ENCODE results near the gene MRTFB.
"Not testable (repeated sequence)": the region's sequence is repeated elsewhere in the genome, so short reads cannot be mapped to it uniquely, and the experiment has no call there.

MRTFB gene

GRCh38 chr16:14151256-14152030, 80.3 kb downstream of the MRTFB start:
- ATAC-seq (no peak), DNase-seq (no peak)
- no peak overlapping the region for H3K27ac Mint-ChIP-seq
- no peaks in the 10 kb centered on the region for H3K4me1 Mint-ChIP-seq
- no peaks in the 10 kb centered on the region for H3K27me3 Mint-ChIP-seq
- H3K36me3 Mint-ChIP-seq (ENCODE audit: low read depth): peaks cover 1% of the 10 kb centered on the region
- H3K9me3 Mint-ChIP-seq: no peaks in the 10 kb centered on the region
- no peak overlapping the region for H3K4me3 Mint-ChIP-seq

- DNase-seq (no peak), ATAC-seq (no peak)
- H3K4me1 Mint-ChIP-seq: no peaks in the 10 kb centered on the region
- H3K9me3 Mint-ChIP-seq: no peaks in the 10 kb centered on the region
- no peak overlapping the region for H3K27ac Mint-ChIP-seq
- no peaks in the 10 kb centered on the region for H3K36me3 Mint-ChIP-seq (ENCODE audit: low read depth)
- H3K27me3 Mint-ChIP-seq: no peaks in the 10 kb centered on the region
- no peak overlapping the region for H3K4me3 Mint-ChIP-seq
Observed at GRCh38 chr16:14155572-14156190, 84.6 kb downstream of the MRTFB start.

GRCh38 chr16:14164916-14165662, 94.0 kb downstream of the MRTFB start:
- Mint-ChIP-seq H3K27me3 (no peaks in the 10 kb centered on the region), H3K27ac (peak overlapping the region; percentile 10), H3K9me3 (no peaks in the 10 kb centered on the region), H3K36me3 (ENCODE audit: low read depth) (no peaks in the 10 kb centered on the region), H3K4me1 (peaks cover 26% of the 10 kb centered on the region), H3K4me3 (no peak overlapping the region)
- ATAC-seq (peak; percentile 24), DNase-seq (no peak)

- Mint-ChIP-seq H3K4me1 (peaks cover 26% of the 10 kb centered on the region), H3K27ac (no peak overlapping the region), H3K4me3 (no peak overlapping the region), H3K27me3 (no peaks in the 10 kb centered on the region), H3K9me3 (peaks cover 15% of the 10 kb centered on the region), H3K36me3 (ENCODE audit: low read depth) (peaks cover 9% of the 10 kb centered on the region)
- ATAC-seq (peak; percentile 15), DNase-seq (no peak)
Observed at GRCh38 chr16:14168146-14168545, 97.0 kb downstream of the MRTFB start.

GRCh38 chr16:14172200-14172809, 101.2 kb downstream of the MRTFB start:
- Mint-ChIP-seq H3K4me3 (no peak overlapping the region), H3K27me3 (no peaks in the 10 kb centered on the region), H3K27ac (no peak overlapping the region), H3K4me1 (peaks cover 9% of the 10 kb centered on the region), H3K36me3 (ENCODE audit: low read depth) (peaks cover 11% of the 10 kb centered on the region), H3K9me3 (peaks cover 20% of the 10 kb centered on the region)
- ATAC-seq (no peak), DNase-seq (no peak)

GRCh38 chr16:14175086-14175485, 104.0 kb downstream of the MRTFB start:
- Mint-ChIP-seq H3K4me3 (no peak overlapping the region), H3K4me1 (peaks cover 1% of the 10 kb centered on the region), H3K9me3 (peaks cover 20% of the 10 kb centered on the region), H3K27me3 (no peaks in the 10 kb centered on the region), H3K27ac (no peak overlapping the region), H3K36me3 (ENCODE audit: low read depth) (peaks cover 11% of the 10 kb centered on the region)
- DNase-seq: no peak
- no peak for ATAC-seq

- Mint-ChIP-seq H3K36me3 (ENCODE audit: low read depth) (peaks cover 6% of the 10 kb centered on the region), H3K27me3 (no peaks in the 10 kb centered on the region), H3K9me3 (peaks cover 9% of the 10 kb centered on the region), H3K27ac (no peak overlapping the region), H3K4me3 (no peak overlapping the region), H3K4me1 (peaks cover 1% of the 10 kb centered on the region)
- DNase-seq (no peak), ATAC-seq (no peak)
Observed at GRCh38 chr16:14177704-14178103, 106.6 kb downstream of the MRTFB start.

- Mint-ChIP-seq H3K4me1 (peaks cover 1% of the 10 kb centered on the region), H3K36me3 (ENCODE audit: low read depth) (no peaks in the 10 kb centered on the region), H3K9me3 (no peaks in the 10 kb centered on the region), H3K27ac (no peak overlapping the region), H3K4me3 (no peak overlapping the region), H3K27me3 (no peaks in the 10 kb centered on the region)
- ATAC-seq (no peak), DNase-seq (no peak)
Observed at GRCh38 chr16:14179116-14179515, 108.0 kb downstream of the MRTFB start.

GRCh38 chr16:14180481-14180944, 109.4 kb downstream of the MRTFB start:
- DNase-seq: no peak
- no peak overlapping the region for H3K4me3 Mint-ChIP-seq
- H3K27ac Mint-ChIP-seq: no peak overlapping the region
- no peak for ATAC-seq
- no peaks in the 10 kb centered on the region for H3K9me3 Mint-ChIP-seq
- no peaks in the 10 kb centered on the region for H3K27me3 Mint-ChIP-seq
- H3K4me1 Mint-ChIP-seq: peaks cover 1% of the 10 kb centered on the region
- no peaks in the 10 kb centered on the region for H3K36me3 Mint-ChIP-seq (ENCODE audit: low read depth)

- no peak for ATAC-seq
- H3K4me1 Mint-ChIP-seq: peaks cover 8% of the 10 kb centered on the region
- H3K27me3 Mint-ChIP-seq: no peaks in the 10 kb centered on the region
- no peak overlapping the region for H3K4me3 Mint-ChIP-seq
- H3K9me3 Mint-ChIP-seq: no peaks in the 10 kb centered on the region
- H3K27ac Mint-ChIP-seq: no peak overlapping the region
- no peak for DNase-seq
- no peaks in the 10 kb centered on the region for H3K36me3 Mint-ChIP-seq (ENCODE audit: low read depth)
Observed at GRCh38 chr16:14181371-14182050, 110.4 kb downstream of the MRTFB start.

GRCh38 chr16:14182999-14183398, 111.9 kb downstream of the MRTFB start:
- no peak for DNase-seq
- H3K27ac Mint-ChIP-seq: no peak overlapping the region
- H3K4me3 Mint-ChIP-seq: no peak overlapping the region
- no peaks in the 10 kb centered on the region for H3K27me3 Mint-ChIP-seq
- no peaks in the 10 kb centered on the region for H3K9me3 Mint-ChIP-seq
- peaks cover 8% of the 10 kb centered on the region for H3K4me1 Mint-ChIP-seq
- H3K36me3 Mint-ChIP-seq (ENCODE audit: low read depth): no peaks in the 10 kb centered on the region
- no peak for ATAC-seq

- not testable (repeated sequence) for H3K4me1 Mint-ChIP-seq; ATAC-seq; H3K4me3 Mint-ChIP-seq; H3K9me3 Mint-ChIP-seq; H3K27ac Mint-ChIP-seq; H3K36me3 Mint-ChIP-seq (ENCODE audit: low read depth); DNase-seq; H3K27me3 Mint-ChIP-seq
Observed at GRCh38 chr16:14183962-14184361, 112.8 kb downstream of the MRTFB start.

- Mint-ChIP-seq H3K27ac (no peak overlapping the region), H3K4me3 (no peak overlapping the region), H3K36me3 (ENCODE audit: low read depth) (no peaks in the 10 kb centered on the region), H3K27me3 (no peaks in the 10 kb centered on the region), H3K9me3 (no peaks in the 10 kb centered on the region), H3K4me1 (peaks cover 7% of the 10 kb centered on the region)
- peak; percentile 72 for ATAC-seq
- DNase-seq: no peak
Observed at GRCh38 chr16:14186007-14186794, 115.1 kb downstream of the MRTFB start.
